NB4 (cell line): ENCODE data around the gene CHIC2.

Source experiments
- POLR2A ChIP-seq: IDR thresholded peaks from 2 replicates; pipeline ENCODE4 v1.6.1; 2011; ENCODE audit warnings: mild to moderate bottlenecking; ENCODE audit not compliant: insufficient read length; ENCODE audit errors: extremely low read depth
- TF ChIP-seq, protein P1 (sequence below): IDR thresholded peaks from one replicate; pipeline ENCODE4 v1.5.1; 2012; ENCODE audit warnings: low read depth, low read length
- TF ChIP-seq, protein P2 (sequence below): IDR thresholded peaks from 2 replicates; pipeline ENCODE4 v1.6.1; 2011; ENCODE audit warnings: low read depth, low read length

DNA sequence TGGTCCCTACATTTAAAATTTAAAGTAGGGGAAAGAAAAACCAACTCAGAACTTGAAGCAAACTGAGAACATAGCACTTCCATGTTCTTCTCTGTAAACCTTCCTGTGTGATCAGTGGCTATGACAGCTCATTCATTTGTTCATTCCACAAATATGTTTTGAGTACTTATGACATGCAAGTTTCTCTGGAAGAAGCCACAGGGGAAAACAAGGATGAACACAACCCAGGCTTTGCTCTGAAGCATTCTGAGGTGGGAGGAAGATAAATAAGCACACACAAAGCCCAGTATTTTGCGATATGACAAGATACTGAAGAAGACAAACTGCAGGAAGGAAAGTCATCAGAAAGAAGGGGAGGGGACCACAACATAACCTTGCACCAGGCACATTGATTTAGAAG lies 96.4 kb downstream of the CHIC2 start:
- TF ChIP-seq, protein P1, sequence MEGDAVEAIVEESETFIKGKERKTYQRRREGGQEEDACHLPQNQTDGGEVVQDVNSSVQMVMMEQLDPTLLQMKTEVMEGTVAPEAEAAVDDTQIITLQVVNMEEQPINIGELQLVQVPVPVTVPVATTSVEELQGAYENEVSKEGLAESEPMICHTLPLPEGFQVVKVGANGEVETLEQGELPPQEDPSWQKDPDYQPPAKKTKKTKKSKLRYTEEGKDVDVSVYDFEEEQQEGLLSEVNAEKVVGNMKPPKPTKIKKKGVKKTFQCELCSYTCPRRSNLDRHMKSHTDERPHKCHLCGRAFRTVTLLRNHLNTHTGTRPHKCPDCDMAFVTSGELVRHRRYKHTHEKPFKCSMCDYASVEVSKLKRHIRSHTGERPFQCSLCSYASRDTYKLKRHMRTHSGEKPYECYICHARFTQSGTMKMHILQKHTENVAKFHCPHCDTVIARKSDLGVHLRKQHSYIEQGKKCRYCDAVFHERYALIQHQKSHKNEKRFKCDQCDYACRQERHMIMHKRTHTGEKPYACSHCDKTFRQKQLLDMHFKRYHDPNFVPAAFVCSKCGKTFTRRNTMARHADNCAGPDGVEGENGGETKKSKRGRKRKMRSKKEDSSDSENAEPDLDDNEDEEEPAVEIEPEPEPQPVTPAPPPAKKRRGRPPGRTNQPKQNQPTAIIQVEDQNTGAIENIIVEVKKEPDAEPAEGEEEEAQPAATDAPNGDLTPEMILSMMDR = no peak
- TF ChIP-seq POLR2A = no peak
- TF ChIP-seq, protein P2, sequence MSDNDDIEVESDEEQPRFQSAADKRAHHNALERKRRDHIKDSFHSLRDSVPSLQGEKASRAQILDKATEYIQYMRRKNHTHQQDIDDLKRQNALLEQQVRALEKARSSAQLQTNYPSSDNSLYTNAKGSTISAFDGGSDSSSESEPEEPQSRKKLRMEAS = no peak
